ENCODE data around the gene PEAK3. TPM values are rescaled to one million over a fixed set of nuclear protein-coding genes. Genes with fewer than 3 reads are reported as not detected.
"Not testable (repeated sequence)": the region's sequence is repeated elsewhere in the genome, so short reads cannot be mapped to it uniquely, and the experiment has no call there.

The PEAK3 gene
- polyA plus RNA-seq, 3 donors: 2.4 to 6.3 (median 2.9) TPM

DNA sequence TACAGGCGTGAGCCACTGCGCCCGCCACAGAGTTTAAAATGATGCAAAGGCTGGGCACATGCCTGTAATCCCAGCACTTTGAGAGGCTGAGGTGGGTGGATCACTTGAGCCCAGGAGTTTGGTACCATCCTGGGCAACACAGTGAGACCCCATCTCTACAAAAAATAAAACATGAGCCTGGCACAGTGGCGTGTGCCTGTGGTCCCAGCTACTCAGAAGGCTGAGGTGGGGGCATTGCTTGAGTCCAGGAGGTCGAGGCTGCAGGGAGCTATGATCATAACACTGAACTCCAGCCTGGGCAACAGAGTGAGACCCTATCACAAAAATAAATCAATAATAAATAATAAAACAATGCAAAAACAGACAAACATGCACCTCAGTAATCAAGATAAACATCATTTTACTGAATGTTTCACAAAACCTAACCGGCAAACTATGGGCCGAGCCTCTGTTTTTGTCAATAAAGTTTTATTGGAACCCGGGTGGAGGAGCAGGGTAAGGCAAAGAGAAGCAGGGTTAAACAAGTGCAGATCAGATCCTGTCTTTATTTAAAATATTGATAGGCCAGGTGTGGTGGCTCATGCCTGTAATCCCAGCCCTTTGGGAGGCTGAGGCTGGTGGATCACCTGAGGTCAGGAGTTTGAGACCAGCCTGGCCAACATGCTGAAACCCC lies 2.0 kb upstream of the PEAK3 start:
- TF ChIP-seq, protein P1, sequence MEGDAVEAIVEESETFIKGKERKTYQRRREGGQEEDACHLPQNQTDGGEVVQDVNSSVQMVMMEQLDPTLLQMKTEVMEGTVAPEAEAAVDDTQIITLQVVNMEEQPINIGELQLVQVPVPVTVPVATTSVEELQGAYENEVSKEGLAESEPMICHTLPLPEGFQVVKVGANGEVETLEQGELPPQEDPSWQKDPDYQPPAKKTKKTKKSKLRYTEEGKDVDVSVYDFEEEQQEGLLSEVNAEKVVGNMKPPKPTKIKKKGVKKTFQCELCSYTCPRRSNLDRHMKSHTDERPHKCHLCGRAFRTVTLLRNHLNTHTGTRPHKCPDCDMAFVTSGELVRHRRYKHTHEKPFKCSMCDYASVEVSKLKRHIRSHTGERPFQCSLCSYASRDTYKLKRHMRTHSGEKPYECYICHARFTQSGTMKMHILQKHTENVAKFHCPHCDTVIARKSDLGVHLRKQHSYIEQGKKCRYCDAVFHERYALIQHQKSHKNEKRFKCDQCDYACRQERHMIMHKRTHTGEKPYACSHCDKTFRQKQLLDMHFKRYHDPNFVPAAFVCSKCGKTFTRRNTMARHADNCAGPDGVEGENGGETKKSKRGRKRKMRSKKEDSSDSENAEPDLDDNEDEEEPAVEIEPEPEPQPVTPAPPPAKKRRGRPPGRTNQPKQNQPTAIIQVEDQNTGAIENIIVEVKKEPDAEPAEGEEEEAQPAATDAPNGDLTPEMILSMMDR (IDR thresholded peaks at IDR 0.05): no peak
- Mint-ChIP-seq H3K4me1 (peaks cover 58% of the 10 kb centered on the region), H3K9me3 (peaks cover 0 to 4% (median 0%) of the 10 kb centered on the region in 7 donors), H3K4me3 (no peak overlapping the region), H3K27ac (no peak overlapping the region), H3K36me3 (peaks cover 5 to 16% of the 10 kb centered on the region in 2 donors), H3K27me3 (ENCODE audit: low read depth in 3 of 3) (peaks cover 4 to 11% (median 4%) of the 10 kb centered on the region in 3 donors)
- Histone ChIP-seq H4K20me1 (ENCODE audit: insufficient read depth, low read length) (peaks cover 15% of the 10 kb centered on the region), H3K27ac (ENCODE audit: low read depth in 1 of 2, low read length in 2 of 2) (no peak overlapping the region), H3K9me3 (replicated peaks in 1 of 2; ENCODE audit: control insufficient read depth in 1 of 2, insufficient read depth in 1 of 2, low read length in 2 of 2) (no peaks in the 10 kb centered on the region), H3K9ac (ENCODE audit: insufficient read depth, low read length, poor library complexity, severe bottlenecking) (no peak overlapping the region), H3K4me3 (replicated peaks in 1 of 3; ENCODE audit: low read depth in 2 of 3, low read length in 3 of 3) (no peak overlapping the region), H3K79me2 (ENCODE audit: insufficient read depth, low read length) (peaks cover 23% of the 10 kb centered on the region), H3K36me3 (replicated peaks in 1 of 2; ENCODE audit: control insufficient read depth in 1 of 2, insufficient read depth in 2 of 2, low read length in 2 of 2) (no peaks in the 10 kb centered on the region), H2AFZ (ENCODE audit: insufficient read depth, low read depth, low read length, poor library complexity, severe bottlenecking) (no peak overlapping the region), H3K27me3 (ENCODE audit: control insufficient read depth in 2 of 2, insufficient read depth in 2 of 2, low read length in 2 of 2) (no peaks in the 10 kb centered on the region), H3K4me2 (replicated peaks; ENCODE audit: extremely low read depth, low read length, poor library complexity, severe bottlenecking) (no peak overlapping the region), H3K4me1 (ENCODE audit: control insufficient read depth in 1 of 2, insufficient read depth in 2 of 2, low read length in 2 of 2) (peaks cover 50 to 66% of the 10 kb centered on the region in 2 donors)
- 82% methylated on average over 2 of the region's 8 CpGs for WGBS (ENCODE audit: insufficient coverage)
- intact Hi-C loops (cut with micrococcal nuclease): loop anchor here in 1 of 2 donors (10.0 kb wide), 1 partner anchor 111 kb away; no protein-coding TSS in a partner anchor
- no peak for DNase-seq

DNA sequence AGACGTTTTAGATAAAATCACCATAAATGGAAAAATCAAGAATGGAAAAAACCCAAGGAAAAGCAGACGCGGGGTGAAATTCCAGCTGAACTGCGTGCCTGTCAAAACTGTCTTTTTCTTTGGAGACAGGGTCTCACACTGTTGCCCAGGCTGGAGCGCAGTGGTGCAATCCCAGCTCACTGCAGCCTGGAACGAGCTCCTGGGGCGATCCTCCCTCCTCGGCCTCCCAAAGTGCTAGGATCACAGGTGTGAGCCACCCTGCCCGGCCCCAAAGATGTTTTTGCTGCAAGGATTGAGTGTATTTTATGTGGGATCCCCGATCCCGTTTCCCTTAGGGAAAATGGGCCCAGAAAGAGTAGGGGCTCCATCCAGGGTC lies 875 bp upstream of the PEAK3 start:
- no peak for DNase-seq
- peak overlapping the region in 1 of 2 donors; percentile 82 for H3K27ac ChIP-seq (ENCODE audit: low read depth in 1 of 2, low read length in 2 of 2)
- H3K4me1 ChIP-seq (ENCODE audit: control insufficient read depth in 1 of 2, insufficient read depth in 2 of 2, low read length in 2 of 2): peaks cover 39 to 55% of the 10 kb centered on the region in 2 donors
- no peaks in the 10 kb centered on the region for H3K27me3 ChIP-seq (ENCODE audit: control insufficient read depth in 2 of 2, insufficient read depth in 2 of 2, low read length in 2 of 2)
- Mint-ChIP-seq H3K4me3 (peak overlapping the region; percentile 88 to 94), H3K27ac (peak overlapping the region; percentile 70 to 94 (median 91)), H3K4me1 (peaks cover 47% of the 10 kb centered on the region), H3K27me3 (ENCODE audit: low read depth in 3 of 3) (peaks cover 4 to 9% (median 4%) of the 10 kb centered on the region in 3 donors), H3K9me3 (peaks cover 0 to 4% (median 0%) of the 10 kb centered on the region in 7 donors), H3K36me3 (peaks cover 10 to 25% of the 10 kb centered on the region in 2 donors)
- H2AFZ ChIP-seq (ENCODE audit: insufficient read depth, low read depth, low read length, poor library complexity, severe bottlenecking): no peak overlapping the region
- H3K36me3 ChIP-seq (replicated peaks in 1 of 2; ENCODE audit: control insufficient read depth in 1 of 2, insufficient read depth in 2 of 2, low read length in 2 of 2): peaks cover 0 to 6% of the 10 kb centered on the region in 2 donors
- peak overlapping the region; percentile 99 for H3K4me2 ChIP-seq (replicated peaks; ENCODE audit: extremely low read depth, low read length, poor library complexity, severe bottlenecking)
- intact Hi-C loops (cut with micrococcal nuclease): loop anchor here in 1 of 2 donors (10.0 kb wide), 1 partner anchor 112 kb away; no protein-coding TSS in a partner anchor
- WGBS (ENCODE audit: insufficient coverage): 82% methylated on average over 10 of the region's 11 CpGs
- H3K9ac ChIP-seq (ENCODE audit: insufficient read depth, low read length, poor library complexity, severe bottlenecking): peak overlapping the region; percentile 68
- H3K9me3 ChIP-seq (replicated peaks in 1 of 2; ENCODE audit: control insufficient read depth in 1 of 2, insufficient read depth in 1 of 2, low read length in 2 of 2): no peaks in the 10 kb centered on the region
- TF ChIP-seq, protein P1 (IDR thresholded peaks at IDR 0.05): no peak
- H3K4me3 ChIP-seq (replicated peaks in 1 of 3; ENCODE audit: low read depth in 2 of 3, low read length in 3 of 3): peak overlapping the region in 2 of 3 experiments; percentile 71 to 79
- H3K79me2 ChIP-seq (ENCODE audit: insufficient read depth, low read length): peaks cover 31% of the 10 kb centered on the region
- H4K20me1 ChIP-seq (ENCODE audit: insufficient read depth, low read length): peaks cover 24% of the 10 kb centered on the region

DNA sequence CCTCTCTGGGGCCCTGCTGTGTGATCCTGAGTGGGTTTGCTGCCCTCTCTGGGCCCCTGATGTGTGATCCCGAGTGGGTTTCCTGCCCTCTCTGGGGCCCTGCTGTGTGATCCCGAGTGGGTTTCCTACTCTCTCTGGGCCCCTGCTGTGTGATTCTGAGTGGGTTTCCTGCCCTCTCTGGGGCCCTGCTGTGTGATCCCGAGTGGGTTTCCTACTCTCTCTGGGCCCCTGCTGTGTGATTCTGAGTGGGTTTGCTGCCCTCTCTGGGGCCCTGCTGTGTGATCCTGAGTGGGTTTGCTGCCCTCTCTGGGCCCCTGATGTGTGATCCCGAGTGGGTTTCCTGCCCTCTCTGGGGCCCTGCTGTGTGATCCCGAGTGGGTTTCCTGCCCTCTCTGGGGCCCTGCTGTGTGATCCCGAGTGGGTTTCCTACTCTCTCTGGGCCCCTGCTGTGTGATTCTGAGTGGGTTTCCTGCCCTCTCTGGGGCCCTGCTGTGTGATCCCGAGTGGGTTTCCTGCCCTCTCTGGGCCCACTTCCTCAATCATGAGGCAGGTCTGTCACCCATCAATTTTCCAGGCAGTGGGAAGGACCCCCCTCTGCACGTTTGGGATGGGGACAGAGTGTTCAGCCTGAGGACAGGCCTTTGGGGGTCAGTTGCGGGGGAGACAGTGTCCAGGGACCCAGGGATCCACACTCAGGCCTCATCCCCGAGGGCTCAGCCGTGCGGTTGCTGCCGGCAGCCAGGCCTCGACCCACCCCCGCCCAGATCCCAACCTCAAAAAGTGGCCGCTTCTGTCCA lies 512 bp downstream of the PEAK3 start:
- Mint-ChIP-seq H3K4me3 (peak overlapping the region; percentile 88 to 94), H3K27ac (peak overlapping the region; percentile 87 to 94 (median 92)), H3K36me3 (peaks cover 20 to 36% of the 10 kb centered on the region in 2 donors), H3K4me1 (peaks cover 46% of the 10 kb centered on the region)
- H3K9me3 Mint-ChIP-seq; H3K36me3 ChIP-seq (replicated peaks in 1 of 2; ENCODE audit: control insufficient read depth in 1 of 2, insufficient read depth in 2 of 2, low read length in 2 of 2); H3K27me3 ChIP-seq (ENCODE audit: control insufficient read depth in 2 of 2, insufficient read depth in 2 of 2, low read length in 2 of 2); H3K9me3 ChIP-seq (replicated peaks in 1 of 2; ENCODE audit: control insufficient read depth in 1 of 2, insufficient read depth in 1 of 2, low read length in 2 of 2); DNase-seq; H3K27me3 Mint-ChIP-seq (ENCODE audit: low read depth in 3 of 3): not testable (repeated sequence)
- 0% methylated on average over 6 of the region's 16 CpGs for WGBS (ENCODE audit: insufficient coverage)
- intact Hi-C loops (cut with micrococcal nuclease): loop anchor here in 1 of 2 donors (10.0 kb wide), 1 partner anchor 113 kb away; no protein-coding TSS in a partner anchor
- Histone ChIP-seq H3K4me1 (ENCODE audit: control insufficient read depth in 1 of 2, insufficient read depth in 2 of 2, low read length in 2 of 2) (peaks cover 27 to 43% of the 10 kb centered on the region in 2 donors), H3K4me3 (replicated peaks in 1 of 3; ENCODE audit: low read depth in 2 of 3, low read length in 3 of 3) (peak overlapping the region; percentile 49 to 79 (median 71)), H3K4me2 (replicated peaks; ENCODE audit: extremely low read depth, low read length, poor library complexity, severe bottlenecking) (peak overlapping the region; percentile 99), H4K20me1 (ENCODE audit: insufficient read depth, low read length) (peaks cover 35% of the 10 kb centered on the region), H3K27ac (ENCODE audit: low read depth in 1 of 2, low read length in 2 of 2) (peak overlapping the region; percentile 67 to 82), H3K9ac (ENCODE audit: insufficient read depth, low read length, poor library complexity, severe bottlenecking) (peak overlapping the region; percentile 68), H3K79me2 (ENCODE audit: insufficient read depth, low read length) (peaks cover 39% of the 10 kb centered on the region), H2AFZ (ENCODE audit: insufficient read depth, low read depth, low read length, poor library complexity, severe bottlenecking) (peak overlapping the region; percentile 35)
